ENCODE results near the gene GUCY2C.

Gene GUCY2C

GRCh38 chr12:14567351-14568162 lies 128.8 kb downstream of the GUCY2C start, which contains the start of gene PLBD1:
TSS of gene PLBD1 (minus strand) at chr12:14567883. CDS start at chr12:14567696, 187 bp downstream.
- peak; percentile 21 for DNase-seq

- DNase-seq: no peak
These were observed 132.0 kb downstream of the GUCY2C start for GRCh38 chr12:14564336-14564959.

- no peak for DNase-seq
These were observed 133.4 kb downstream of the GUCY2C start for GRCh38 chr12:14563046-14563445.
